HL-60 (cell line): ENCODE data around the gene BCAS3.

Experiments used
- GABPA ChIP-seq: IDR thresholded peaks from 2 replicates; pipeline ENCODE4 v1.6.1; 2012; ENCODE audit warnings: low read depth
- TF ChIP-seq, protein P1 (sequence below): IDR thresholded peaks from one replicate; pipeline ENCODE4 v1.5.1; 2011; ENCODE audit warnings: low read length, control low read depth, inconsistent platforms; ENCODE audit not compliant: insufficient read depth
- TF ChIP-seq, protein P2 (sequence below): IDR thresholded peaks from 2 replicates; pipeline ENCODE4 v1.6.1; 2012; ENCODE audit warnings: low read depth; ENCODE audit not compliant: insufficient replicate concordance

DNA sequence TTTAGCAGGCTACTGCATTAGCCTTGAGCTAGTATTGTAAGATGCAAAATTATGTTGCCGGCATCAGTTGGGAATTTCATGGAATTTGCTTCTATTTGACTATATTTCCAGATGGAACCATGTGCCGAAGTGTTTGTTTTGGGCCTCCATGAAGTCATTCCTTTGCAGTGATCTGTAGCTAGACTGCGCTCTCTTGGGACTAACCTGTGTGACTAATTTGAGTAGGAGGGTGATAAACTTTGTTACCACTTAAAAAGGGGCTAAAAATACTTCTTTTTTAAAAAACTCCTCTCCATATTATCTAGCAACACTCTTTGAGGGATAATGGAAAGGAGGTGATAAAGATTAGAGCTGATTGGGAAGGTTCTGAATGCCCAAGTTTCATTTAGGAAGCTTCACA is 555.2 kb downstream of the BCAS3 start:
- TF ChIP-seq, protein P1, sequence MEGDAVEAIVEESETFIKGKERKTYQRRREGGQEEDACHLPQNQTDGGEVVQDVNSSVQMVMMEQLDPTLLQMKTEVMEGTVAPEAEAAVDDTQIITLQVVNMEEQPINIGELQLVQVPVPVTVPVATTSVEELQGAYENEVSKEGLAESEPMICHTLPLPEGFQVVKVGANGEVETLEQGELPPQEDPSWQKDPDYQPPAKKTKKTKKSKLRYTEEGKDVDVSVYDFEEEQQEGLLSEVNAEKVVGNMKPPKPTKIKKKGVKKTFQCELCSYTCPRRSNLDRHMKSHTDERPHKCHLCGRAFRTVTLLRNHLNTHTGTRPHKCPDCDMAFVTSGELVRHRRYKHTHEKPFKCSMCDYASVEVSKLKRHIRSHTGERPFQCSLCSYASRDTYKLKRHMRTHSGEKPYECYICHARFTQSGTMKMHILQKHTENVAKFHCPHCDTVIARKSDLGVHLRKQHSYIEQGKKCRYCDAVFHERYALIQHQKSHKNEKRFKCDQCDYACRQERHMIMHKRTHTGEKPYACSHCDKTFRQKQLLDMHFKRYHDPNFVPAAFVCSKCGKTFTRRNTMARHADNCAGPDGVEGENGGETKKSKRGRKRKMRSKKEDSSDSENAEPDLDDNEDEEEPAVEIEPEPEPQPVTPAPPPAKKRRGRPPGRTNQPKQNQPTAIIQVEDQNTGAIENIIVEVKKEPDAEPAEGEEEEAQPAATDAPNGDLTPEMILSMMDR, result no peak
- TF ChIP-seq, protein P2, sequence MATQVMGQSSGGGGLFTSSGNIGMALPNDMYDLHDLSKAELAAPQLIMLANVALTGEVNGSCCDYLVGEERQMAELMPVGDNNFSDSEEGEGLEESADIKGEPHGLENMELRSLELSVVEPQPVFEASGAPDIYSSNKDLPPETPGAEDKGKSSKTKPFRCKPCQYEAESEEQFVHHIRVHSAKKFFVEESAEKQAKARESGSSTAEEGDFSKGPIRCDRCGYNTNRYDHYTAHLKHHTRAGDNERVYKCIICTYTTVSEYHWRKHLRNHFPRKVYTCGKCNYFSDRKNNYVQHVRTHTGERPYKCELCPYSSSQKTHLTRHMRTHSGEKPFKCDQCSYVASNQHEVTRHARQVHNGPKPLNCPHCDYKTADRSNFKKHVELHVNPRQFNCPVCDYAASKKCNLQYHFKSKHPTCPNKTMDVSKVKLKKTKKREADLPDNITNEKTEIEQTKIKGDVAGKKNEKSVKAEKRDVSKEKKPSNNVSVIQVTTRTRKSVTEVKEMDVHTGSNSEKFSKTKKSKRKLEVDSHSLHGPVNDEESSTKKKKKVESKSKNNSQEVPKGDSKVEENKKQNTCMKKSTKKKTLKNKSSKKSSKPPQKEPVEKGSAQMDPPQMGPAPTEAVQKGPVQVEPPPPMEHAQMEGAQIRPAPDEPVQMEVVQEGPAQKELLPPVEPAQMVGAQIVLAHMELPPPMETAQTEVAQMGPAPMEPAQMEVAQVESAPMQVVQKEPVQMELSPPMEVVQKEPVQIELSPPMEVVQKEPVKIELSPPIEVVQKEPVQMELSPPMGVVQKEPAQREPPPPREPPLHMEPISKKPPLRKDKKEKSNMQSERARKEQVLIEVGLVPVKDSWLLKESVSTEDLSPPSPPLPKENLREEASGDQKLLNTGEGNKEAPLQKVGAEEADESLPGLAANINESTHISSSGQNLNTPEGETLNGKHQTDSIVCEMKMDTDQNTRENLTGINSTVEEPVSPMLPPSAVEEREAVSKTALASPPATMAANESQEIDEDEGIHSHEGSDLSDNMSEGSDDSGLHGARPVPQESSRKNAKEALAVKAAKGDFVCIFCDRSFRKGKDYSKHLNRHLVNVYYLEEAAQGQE, result no peak
- TF ChIP-seq GABPA, result no peak
